ENCODE data around the gene BPGM.

BPGM gene

DNA sequence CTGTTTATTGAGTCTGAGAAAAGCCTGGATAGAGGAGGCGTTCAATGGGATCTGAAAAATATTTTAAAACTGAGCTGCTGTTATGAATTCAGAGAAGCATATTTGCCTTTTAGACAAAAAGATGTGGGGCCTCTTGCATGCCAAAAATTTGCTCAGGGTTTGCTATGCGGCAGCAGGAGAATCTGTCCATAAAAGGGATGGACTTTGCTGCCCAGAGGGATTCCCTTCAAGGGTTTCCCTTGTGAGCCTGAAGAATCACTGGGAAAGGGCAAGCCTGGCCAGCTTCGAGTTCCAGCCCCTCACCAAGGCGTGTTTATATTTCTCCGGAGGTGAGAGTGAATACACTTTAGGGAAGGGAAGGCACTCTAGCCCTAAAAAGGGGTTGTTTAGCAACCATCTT, 77.2 kb downstream of the BPGM start:
- no peak overlapping the region for H2BK15ac ChIP-seq (ENCODE audit: low read length)
- no peak overlapping the region for H3K4me3 ChIP-seq (ENCODE audit: low read length in 2 of 2)
- H3K36me3 ChIP-seq (replicated peaks in 1 of 2; ENCODE audit: control insufficient read depth in 2 of 2, insufficient read depth in 2 of 2, low read length in 2 of 2): no peaks in the 10 kb centered on the region
- no CpG with 5 or more reads among the region's 5 CpGs for WGBS, 2 donors (ENCODE audit: extremely low coverage in 2 of 2, insufficient read length in 2 of 2, insufficient replicate concordance in 1 of 2)
- no peak overlapping the region for H3K23ac ChIP-seq (ENCODE audit: low read depth, low read length, poor library complexity)
- no peak overlapping the region for H3K4me2 ChIP-seq (ENCODE audit: insufficient read depth, low read length, poor library complexity, severe bottlenecking)
- H2AFZ ChIP-seq (ENCODE audit: low read length): no peak overlapping the region
- peaks cover 0 to 9% of the 10 kb centered on the region in 2 donors for H3K4me1 ChIP-seq (ENCODE audit: control insufficient read depth in 2 of 2, insufficient read depth in 1 of 2, low read depth in 1 of 2, low read length in 2 of 2)
- H2BK5ac ChIP-seq (ENCODE audit: low read length): no peak overlapping the region
- H3K18ac ChIP-seq (ENCODE audit: low read length): no peak overlapping the region
- H2BK12ac ChIP-seq (ENCODE audit: low read length): no peak overlapping the region
- H4K8ac ChIP-seq (ENCODE audit: low read depth, low read length): no peak overlapping the region
- H2AK5ac ChIP-seq (ENCODE audit: low read depth, low read length): no peak overlapping the region
- H4K91ac ChIP-seq (ENCODE audit: low read depth, low read length, poor library complexity): no peak overlapping the region
- no peak overlapping the region for H2BK120ac ChIP-seq (ENCODE audit: low read depth, low read length)
- H3K9me3 ChIP-seq (replicated peaks in 1 of 2; ENCODE audit: control insufficient read depth in 2 of 2, insufficient read depth in 1 of 2, low read depth in 1 of 2, low read length in 2 of 2): no peaks in the 10 kb centered on the region
- no peaks in the 10 kb centered on the region for H3K79me1 ChIP-seq (ENCODE audit: low read depth, low read length)
- no peak overlapping the region for H3K4ac ChIP-seq (ENCODE audit: low read length)
- peaks cover 0 to 3% (median 0%) of the 10 kb centered on the region in 3 experiments for H3K27me3 ChIP-seq (ENCODE audit: control insufficient read depth in 3 of 3, insufficient read depth in 3 of 3, low read depth in 1 of 3, low read length in 3 of 3)
- H3K14ac ChIP-seq (ENCODE audit: low read length): no peak overlapping the region
- no peak overlapping the region for H3K27ac ChIP-seq (replicated peaks; ENCODE audit: low read length)
- H3K9ac ChIP-seq (ENCODE audit: low read depth, low read length, poor library complexity): no peak overlapping the region
- DNase-seq (ENCODE audit: low spot score): no peak

DNA sequence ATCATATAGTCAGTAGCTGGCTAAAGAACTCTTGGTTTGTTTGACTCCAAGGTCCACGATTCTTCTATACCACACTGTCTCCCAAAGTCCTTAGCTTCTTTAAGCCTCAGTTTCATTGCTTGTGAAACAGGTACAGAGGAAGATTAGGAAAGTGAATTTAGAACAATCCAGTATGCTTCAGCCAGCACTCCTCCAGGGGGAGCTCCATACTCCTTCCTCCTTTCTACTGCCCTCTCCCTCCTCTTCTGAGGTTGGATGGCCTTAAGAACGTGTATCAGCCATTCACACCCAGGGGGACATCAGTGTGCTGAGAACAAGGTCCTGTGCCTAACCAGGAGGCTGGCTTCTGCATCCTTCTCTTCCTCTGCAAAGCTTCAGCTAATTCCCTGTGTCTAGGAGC, 78.0 kb downstream of the BPGM start:
- H3K4me3 ChIP-seq (ENCODE audit: low read length in 2 of 2): no peak overlapping the region
- no CpG with 5 or more reads among the region's 2 CpGs for WGBS, 2 donors (ENCODE audit: extremely low coverage in 2 of 2, insufficient read length in 2 of 2, insufficient replicate concordance in 1 of 2)
- no peak for DNase-seq (ENCODE audit: low spot score)

DNA sequence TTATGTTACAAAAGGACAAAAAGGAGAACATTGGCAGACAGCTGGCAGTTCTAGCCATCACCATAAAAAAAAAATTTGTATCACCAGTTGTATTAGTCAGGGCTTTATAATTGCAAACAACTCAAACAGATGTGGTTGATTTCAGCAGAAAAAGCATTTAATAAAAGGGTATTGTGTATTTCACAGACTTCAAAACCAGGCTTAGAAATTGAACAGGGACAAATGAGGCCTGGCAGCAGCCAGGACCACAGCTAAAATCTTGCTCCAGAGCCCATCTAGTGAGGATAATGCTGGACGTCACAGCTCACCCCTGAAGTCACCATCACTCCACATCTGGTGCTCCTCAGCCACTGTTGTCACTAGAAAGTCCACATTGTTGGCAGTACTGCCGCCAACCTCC, 79.9 kb downstream of the BPGM start:
- Histone ChIP-seq H3K27me3 (ENCODE audit: control insufficient read depth in 3 of 3, insufficient read depth in 3 of 3, low read depth in 1 of 3, low read length in 3 of 3) (peaks cover 0 to 3% (median 0%) of the 10 kb centered on the region in 3 experiments), H3K4me2 (ENCODE audit: insufficient read depth, low read length, poor library complexity, severe bottlenecking) (no peak overlapping the region), H3K9me3 (replicated peaks in 1 of 2; ENCODE audit: control insufficient read depth in 2 of 2, insufficient read depth in 1 of 2, low read depth in 1 of 2, low read length in 2 of 2) (peaks cover 0 to 2% of the 10 kb centered on the region in 2 donors), H2BK120ac (ENCODE audit: low read depth, low read length) (no peak overlapping the region), H3K4me3 (ENCODE audit: low read length in 2 of 2) (no peak overlapping the region), H3K4ac (ENCODE audit: low read length) (no peak overlapping the region), H3K79me1 (ENCODE audit: low read depth, low read length) (peaks cover 2% of the 10 kb centered on the region), H4K91ac (ENCODE audit: low read depth, low read length, poor library complexity) (no peak overlapping the region), H3K23ac (ENCODE audit: low read depth, low read length, poor library complexity) (no peak overlapping the region), H3K9ac (ENCODE audit: low read depth, low read length, poor library complexity) (no peak overlapping the region), H2BK5ac (ENCODE audit: low read length) (no peak overlapping the region), H3K27ac (replicated peaks; ENCODE audit: low read length) (no peak overlapping the region), H2AFZ (ENCODE audit: low read length) (no peak overlapping the region), H2BK15ac (ENCODE audit: low read length) (no peak overlapping the region), H3K36me3 (replicated peaks in 1 of 2; ENCODE audit: control insufficient read depth in 2 of 2, insufficient read depth in 2 of 2, low read length in 2 of 2) (peaks cover 0 to 2% of the 10 kb centered on the region in 2 donors), H3K14ac (ENCODE audit: low read length) (no peak overlapping the region), H4K8ac (ENCODE audit: low read depth, low read length) (no peak overlapping the region), H2BK12ac (ENCODE audit: low read length) (no peak overlapping the region), H3K4me1 (ENCODE audit: control insufficient read depth in 2 of 2, insufficient read depth in 1 of 2, low read depth in 1 of 2, low read length in 2 of 2) (no peaks in the 10 kb centered on the region), H3K18ac (ENCODE audit: low read length) (no peak overlapping the region), H2AK5ac (ENCODE audit: low read depth, low read length) (no peak overlapping the region)
- no peak for DNase-seq (ENCODE audit: low spot score)
- WGBS, 2 donors (ENCODE audit: extremely low coverage in 2 of 2, insufficient read length in 2 of 2, insufficient replicate concordance in 1 of 2): no CpG with 5 or more reads among the region's 2 CpGs

More for the DNA sequence above, 78.0 kb downstream of the BPGM start:
- Histone ChIP-seq H3K4ac (ENCODE audit: low read length) (no peak overlapping the region), H4K91ac (ENCODE audit: low read depth, low read length, poor library complexity) (no peak overlapping the region), H3K4me2 (ENCODE audit: insufficient read depth, low read length, poor library complexity, severe bottlenecking) (no peak overlapping the region), H3K36me3 (replicated peaks in 1 of 2; ENCODE audit: control insufficient read depth in 2 of 2, insufficient read depth in 2 of 2, low read length in 2 of 2) (peaks cover 0 to 2% of the 10 kb centered on the region in 2 donors), H2AK5ac (ENCODE audit: low read depth, low read length) (no peak overlapping the region), H3K23ac (ENCODE audit: low read depth, low read length, poor library complexity) (no peak overlapping the region), H3K18ac (ENCODE audit: low read length) (no peak overlapping the region), H2BK120ac (ENCODE audit: low read depth, low read length) (no peak overlapping the region), H2BK5ac (ENCODE audit: low read length) (no peak overlapping the region), H2AFZ (ENCODE audit: low read length) (no peak overlapping the region), H2BK15ac (ENCODE audit: low read length) (no peak overlapping the region), H3K27me3 (ENCODE audit: control insufficient read depth in 3 of 3, insufficient read depth in 3 of 3, low read depth in 1 of 3, low read length in 3 of 3) (peaks cover 0 to 3% (median 0%) of the 10 kb centered on the region in 3 experiments), H3K4me1 (ENCODE audit: control insufficient read depth in 2 of 2, insufficient read depth in 1 of 2, low read depth in 1 of 2, low read length in 2 of 2) (peaks cover 0 to 9% of the 10 kb centered on the region in 2 donors), H3K9me3 (replicated peaks in 1 of 2; ENCODE audit: control insufficient read depth in 2 of 2, insufficient read depth in 1 of 2, low read depth in 1 of 2, low read length in 2 of 2) (no peaks in the 10 kb centered on the region), H2BK12ac (ENCODE audit: low read length) (no peak overlapping the region), H3K14ac (ENCODE audit: low read length) (no peak overlapping the region), H4K8ac (ENCODE audit: low read depth, low read length) (no peak overlapping the region), H3K27ac (replicated peaks; ENCODE audit: low read length) (no peak overlapping the region), H3K79me1 (ENCODE audit: low read depth, low read length) (no peaks in the 10 kb centered on the region), H3K9ac (ENCODE audit: low read depth, low read length, poor library complexity) (no peak overlapping the region)

DNA sequence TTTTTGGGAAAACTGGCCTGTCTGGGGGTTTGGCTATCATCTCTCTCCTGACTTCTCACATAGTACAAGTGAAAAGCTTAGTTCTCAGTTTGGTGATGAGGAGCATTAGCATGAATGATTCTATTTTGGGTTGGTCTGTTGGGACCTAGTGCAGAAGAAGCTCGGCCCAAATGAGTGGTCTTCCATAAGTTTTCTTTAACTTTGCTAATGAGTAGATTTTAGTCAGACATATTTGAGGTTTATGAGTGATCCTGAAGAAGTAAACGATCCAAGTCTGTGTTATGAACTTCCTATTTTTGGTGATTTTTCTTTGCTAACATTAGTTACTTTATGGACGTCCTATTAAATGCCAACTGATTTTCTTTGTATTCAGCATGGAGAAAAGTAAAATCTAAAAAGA, 81.1 kb downstream of the BPGM start:
- H3K27ac ChIP-seq (replicated peaks; ENCODE audit: low read length): no peak overlapping the region
- no CpG with 5 or more reads among the region's 3 CpGs for WGBS, 2 donors (ENCODE audit: extremely low coverage in 2 of 2, insufficient read length in 2 of 2, insufficient replicate concordance in 1 of 2)
- H3K4me1 ChIP-seq (ENCODE audit: control insufficient read depth in 2 of 2, insufficient read depth in 1 of 2, low read depth in 1 of 2, low read length in 2 of 2): no peaks in the 10 kb centered on the region
- no peak overlapping the region for H3K9ac ChIP-seq (ENCODE audit: low read depth, low read length, poor library complexity)
- H2BK12ac ChIP-seq (ENCODE audit: low read length): no peak overlapping the region
- H3K23ac ChIP-seq (ENCODE audit: low read depth, low read length, poor library complexity): no peak overlapping the region
- H3K14ac ChIP-seq (ENCODE audit: low read length): no peak overlapping the region
- no peak overlapping the region for H2BK15ac ChIP-seq (ENCODE audit: low read length)
- H2BK5ac ChIP-seq (ENCODE audit: low read length): no peak overlapping the region
- H2AFZ ChIP-seq (ENCODE audit: low read length): no peak overlapping the region
- H4K91ac ChIP-seq (ENCODE audit: low read depth, low read length, poor library complexity): no peak overlapping the region
- H3K36me3 ChIP-seq (replicated peaks in 1 of 2; ENCODE audit: control insufficient read depth in 2 of 2, insufficient read depth in 2 of 2, low read length in 2 of 2): peaks cover 0 to 2% of the 10 kb centered on the region in 2 donors
- H3K79me1 ChIP-seq (ENCODE audit: low read depth, low read length): peaks cover 2% of the 10 kb centered on the region
- H4K8ac ChIP-seq (ENCODE audit: low read depth, low read length): no peak overlapping the region
- no peak overlapping the region for H3K4ac ChIP-seq (ENCODE audit: low read length)
- peaks cover 0 to 2% of the 10 kb centered on the region in 2 donors for H3K9me3 ChIP-seq (replicated peaks in 1 of 2; ENCODE audit: control insufficient read depth in 2 of 2, insufficient read depth in 1 of 2, low read depth in 1 of 2, low read length in 2 of 2)
- H3K27me3 ChIP-seq (ENCODE audit: control insufficient read depth in 3 of 3, insufficient read depth in 3 of 3, low read depth in 1 of 3, low read length in 3 of 3): peaks cover 0 to 3% (median 0%) of the 10 kb centered on the region in 3 experiments
- H3K18ac ChIP-seq (ENCODE audit: low read length): no peak overlapping the region
- H3K4me3 ChIP-seq (ENCODE audit: low read length in 2 of 2): no peak overlapping the region
- no peak for DNase-seq (ENCODE audit: low spot score)
- no peak overlapping the region for H2BK120ac ChIP-seq (ENCODE audit: low read depth, low read length)
- H2AK5ac ChIP-seq (ENCODE audit: low read depth, low read length): no peak overlapping the region
- H3K4me2 ChIP-seq (ENCODE audit: insufficient read depth, low read length, poor library complexity, severe bottlenecking): no peak overlapping the region

All from neuronal stem cell (in vitro differentiated cells).